H1 (cell line): Measurements from ENCODE around the gene FAM161A. TPM values are rescaled to one million over a fixed set of nuclear protein-coding genes. Genes with fewer than 3 reads are reported as not detected.

Experiments used
- CTCF ChIA-PET: fragments of 300-600 bp; sonication (Branson Sonifier 250); formaldehyde crosslinking; loops from one replicate; lab custom pipeline; 2021; ENCODE audit not compliant: partially characterized antibody; lab: Charles Lee
- POLR2A ChIA-PET: fragments of 300-600 bp; sonication (Branson Sonifier 250); formaldehyde crosslinking; loops from one replicate; lab custom pipeline; 2021; ENCODE audit warnings: inconsistent platforms; ENCODE audit not compliant: partially characterized antibody; lab: Charles Lee
- DNase-seq, 2 experiments: peaks; one replicate each; pipeline versions ENCODE4 v3.0.0 to v3.0.0-alpha.2; 2010 to 2022; ENCODE audit warnings: low spot score in 2 of 2, low read depth in 1 of 2, mixed read lengths in 1 of 2
- FAIRE-seq: peaks from 2 replicates; lab custom pipeline; 2011; peaks lifted over from hg19 to GRCh38; lab: Jason Lieb, UNC
- H2AFZ ChIP-seq: 2 replicates; pipeline ENCODE4 v1.8.1; 2012; ENCODE audit warnings: low read length, inconsistent platforms
- H2AK5ac ChIP-seq: 2 replicates; pipeline ENCODE4 v1.6.1; 2013; ENCODE audit warnings: low read depth, low read length
- H2BK120ac ChIP-seq: replicated peaks from 2 replicates; pipeline ENCODE3; 2013; ENCODE audit warnings: low read depth, low read length, inconsistent platforms
- H2BK12ac ChIP-seq: 2 replicates; pipeline ENCODE4 v1.6.1; 2013; ENCODE audit warnings: low read depth, low read length
- H2BK15ac ChIP-seq: 2 replicates; pipeline ENCODE4 v1.6.1; 2013; ENCODE audit warnings: low read length
- H2BK20ac ChIP-seq: 2 replicates; pipeline ENCODE4 v1.6.1; 2013; ENCODE audit warnings: low read length
- H2BK5ac ChIP-seq: 2 replicates; pipeline ENCODE4 v1.6.1; 2013; ENCODE audit warnings: low read depth, low read length
- H3K14ac ChIP-seq: 2 replicates; pipeline ENCODE4 v1.6.1; 2013; ENCODE audit warnings: inconsistent platforms; ENCODE audit not compliant: insufficient read length
- H3K18ac ChIP-seq: 2 replicates; pipeline ENCODE4 v1.6.1; 2013; ENCODE audit warnings: low read length; ENCODE audit errors: extremely low read depth
- H3K23ac ChIP-seq: 2 replicates; pipeline ENCODE4 v1.6.1; 2013; ENCODE audit warnings: inconsistent platforms; ENCODE audit not compliant: insufficient read length
- H3K23me2 ChIP-seq: 2 replicates; pipeline ENCODE4 v1.6.1; 2013; ENCODE audit warnings: low read depth, low read length
- H3K27ac ChIP-seq: 2 replicates; pipeline ENCODE4 v1.6.1; 2011; ENCODE audit warnings: low read depth, low read length, inconsistent platforms
- H3K27me3 ChIP-seq, 4 experiments: replicated peaks in 1 of 4; 1 replicate in 1 of 4; 2 replicates in 3 of 4; pipeline versions ENCODE4 v1.6.1 to v1.8.1; 2011 to 2013; ENCODE audit warnings: low read length in 3 of 4, mild to moderate bottlenecking in 3 of 4, inconsistent platforms in 2 of 4, mixed read lengths in 2 of 4, moderate library complexity in 1 of 4; ENCODE audit not compliant: control insufficient read depth in 3 of 4, insufficient read depth in 3 of 4; ENCODE audit errors: extremely low read depth in 1 of 4
- H3K36me3 ChIP-seq, 4 experiments: 2 replicates each; pipeline versions ENCODE4 v1.6.1 to v1.8.1; 2011 to 2013; ENCODE audit warnings: mild to moderate bottlenecking in 4 of 4, low read length in 3 of 4, moderate library complexity in 2 of 4, control low read depth in 1 of 4, inconsistent platforms in 1 of 4; ENCODE audit not compliant: insufficient read depth in 4 of 4, control insufficient read depth in 2 of 4
- H3K4ac ChIP-seq: replicated peaks from 2 replicates; pipeline ENCODE3; 2013; ENCODE audit warnings: low read length, low read depth, mixed read lengths, inconsistent platforms; ENCODE audit not compliant: insufficient read length
- H3K4me1 ChIP-seq, 4 experiments: replicated peaks in 1 of 4; 1 replicate in 1 of 4; 2 replicates in 3 of 4; pipeline versions ENCODE4 v1.6.1 to v1.8.1; 2011 to 2013; ENCODE audit warnings: low read length in 3 of 4, inconsistent platforms in 2 of 4, mixed read lengths in 1 of 4; ENCODE audit not compliant: insufficient read depth in 4 of 4, control insufficient read depth in 3 of 4
- H3K4me2 ChIP-seq, 2 experiments: 2 replicates each; pipeline versions ENCODE4 v1.6.1 to v1.8.1; 2011 to 2013; ENCODE audit warnings: low read depth in 2 of 2, low read length in 2 of 2, control low read depth in 1 of 2, inconsistent platforms in 1 of 2, mild to moderate bottlenecking in 1 of 2; ENCODE audit not compliant: insufficient read depth in 1 of 2
- H3K4me3 ChIP-seq, 4 experiments: fragments of 200-600, 300-600 bp in 1 of 4; sonication (generic), shearing (Covaris generic), sonication (Bioruptor Twin) in 1 of 4; 2 replicates each; pipeline versions ENCODE4 v1.5.1 to v1.8.1; 2011 to 2016; ENCODE audit warnings: low read length in 4 of 4, low read depth in 3 of 4, control low read depth in 2 of 4, inconsistent platforms in 2 of 4, mild to moderate bottlenecking in 2 of 4, mixed read lengths in 1 of 4, moderate library complexity in 1 of 4; ENCODE audit not compliant: insufficient read depth in 2 of 4; ENCODE audit errors: extremely low read depth in 1 of 4
- H3K56ac ChIP-seq: replicated peaks from 2 replicates; pipeline ENCODE3; 2013; ENCODE audit warnings: low read depth, mild to moderate bottlenecking, mixed read lengths, low read length, inconsistent platforms; ENCODE audit not compliant: insufficient read length
- H3K79me1 ChIP-seq: 2 replicates; pipeline ENCODE4 v1.6.1; 2013; ENCODE audit warnings: low read depth, low read length, control low read depth
- H3K79me2 ChIP-seq, 2 experiments: 2 replicates each; pipeline versions ENCODE4 v1.6.1 to v1.8.1; 2012 to 2013; ENCODE audit warnings: low read length in 2 of 2, mild to moderate bottlenecking in 2 of 2, inconsistent platforms in 1 of 2; ENCODE audit not compliant: insufficient read depth in 2 of 2, control insufficient read depth in 1 of 2
- H3K9ac ChIP-seq, 4 experiments: replicated peaks in 1 of 4; 1 replicate in 1 of 4; 2 replicates in 3 of 4; pipeline versions ENCODE4 v1.6.1 to v1.8.1; 2011 to 2013; ENCODE audit warnings: low read depth in 3 of 4, low read length in 3 of 4, control low read depth in 2 of 4, mild to moderate bottlenecking in 2 of 4, moderate library complexity in 2 of 4, inconsistent platforms in 1 of 4; ENCODE audit errors: extremely low read depth in 1 of 4
- H3K9me3 ChIP-seq, 2 experiments: 2 replicates each; pipeline versions ENCODE4 v1.6.1 to v1.8.1; 2012 to 2013; ENCODE audit warnings: mild to moderate bottlenecking in 2 of 2, moderate library complexity in 2 of 2, control low read depth in 1 of 2, inconsistent platforms in 1 of 2, low read depth in 1 of 2, low read length in 1 of 2, mixed read lengths in 1 of 2; ENCODE audit not compliant: insufficient read depth in 2 of 2
- H4K20me1 ChIP-seq, 2 experiments: replicated peaks in 1 of 2; 2 replicates each; pipeline versions ENCODE3 to v1.8.1; 2011 to 2013; ENCODE audit warnings: inconsistent platforms in 2 of 2, low read length in 2 of 2, mild to moderate bottlenecking in 1 of 2; ENCODE audit not compliant: insufficient read depth in 2 of 2, control insufficient read depth in 1 of 2
- H4K5ac ChIP-seq: 2 replicates; pipeline ENCODE4 v1.6.1; 2013; ENCODE audit warnings: low read length, low read depth, mixed read lengths, inconsistent platforms; ENCODE audit not compliant: insufficient read length
- H4K8ac ChIP-seq: 2 replicates; pipeline ENCODE4 v1.8.0; 2013; ENCODE audit warnings: mild to moderate bottlenecking, moderate library complexity, low read length, inconsistent platforms; ENCODE audit not compliant: insufficient read depth; ENCODE audit errors: extremely low read depth
- H4K91ac ChIP-seq: replicated peaks from 2 replicates; pipeline ENCODE3; 2013; ENCODE audit warnings: low read length, mixed read lengths, inconsistent platforms; ENCODE audit not compliant: insufficient read length
- BCL11A ChIP-seq, 2 experiments: IDR thresholded peaks; one replicate each; pipeline ENCODE4 v1.6.1; 2011; ENCODE audit warnings: low read depth in 2 of 2, low read length in 2 of 2, mild to moderate bottlenecking in 2 of 2
- CBX5 ChIP-seq: fragments of 300-800, 300-1000 bp; sonication (generic); IDR thresholded peaks from 2 replicates; pipeline ENCODE4 v1.7.1; 2016; ENCODE audit warnings: antibody characterized with exemption, low read length, low read depth
- CBX8 ChIP-seq: fragments of 300-800, 300-1000 bp; sonication (generic); IDR thresholded peaks from 2 replicates; pipeline ENCODE4 v1.7.1; 2016; ENCODE audit warnings: low read depth, low read length, borderline replicate concordance
- CHD1 ChIP-seq: IDR thresholded peaks from 2 replicates; pipeline ENCODE4 v1.6.1; 2012; ENCODE audit warnings: low read depth, low read length, improper control_type of control experiment
- CHD2 ChIP-seq: IDR thresholded peaks from 2 replicates; pipeline ENCODE4 v1.6.1; 2012; ENCODE audit warnings: low read length, improper control_type of control experiment
- HDAC6 ChIP-seq: IDR thresholded peaks from one replicate; pipeline ENCODE4 v1.7.1; 2012; ENCODE audit warnings: low read depth, mild to moderate bottlenecking, inconsistent platforms, low read length, moderate library complexity
- MAFK ChIP-seq: IDR thresholded peaks from 2 replicates; pipeline ENCODE4 v1.6.1; 2012; ENCODE audit warnings: low read depth, mild to moderate bottlenecking, improper control_type of control experiment, low read length
- RAD21 ChIP-seq, 2 experiments: IDR thresholded peaks in 1 of 2; conservative IDR thresholded peaks in 1 of 2; 2 replicates each; pipeline ENCODE4 v1.6.1; 2011; ENCODE audit warnings: low read depth in 2 of 2, low read length in 2 of 2, improper control_type of control experiment in 1 of 2, inconsistent platforms in 1 of 2, mild to moderate bottlenecking in 1 of 2, moderate library complexity in 1 of 2
- SIN3A ChIP-seq, 2 experiments: IDR thresholded peaks in 1 of 2; conservative IDR thresholded peaks in 1 of 2; 2 replicates each; pipeline ENCODE4 v1.6.1; 2011 to 2012; ENCODE audit warnings: low read length in 2 of 2, improper control_type of control experiment in 1 of 2, low read depth in 1 of 2, mild to moderate bottlenecking in 1 of 2
- SP1 ChIP-seq: IDR thresholded peaks from 2 replicates; pipeline ENCODE4 v1.6.1; 2011; ENCODE audit warnings: low read depth, low read length
- SRF ChIP-seq: IDR thresholded peaks from 2 replicates; pipeline ENCODE4 v1.6.1; 2011; ENCODE audit warnings: mild to moderate bottlenecking, low read depth, low read length, moderate library complexity
- SUZ12 ChIP-seq: fragments of 200-600 bp; sonication (generic); IDR thresholded peaks from 2 replicates; pipeline ENCODE4 v1.6.1; 2012; ENCODE audit warnings: mild to moderate bottlenecking, inconsistent platforms, low read length, moderate library complexity, mixed read lengths
- WGBS, 2 experiments: shearing (Covaris generic) in 1 of 2; methylation state at CpG; one replicate each; pipeline versions ENCODE4 v1.1.6 to v1.1.7; 2013 to 2015; ENCODE audit warnings: low lambda C conversion rate in 2 of 2, mixed read lengths in 2 of 2, inconsistent platforms in 1 of 2, low coverage in 1 of 2, missing lambda C conversion rate in 1 of 2; ENCODE audit not compliant: insufficient replicate concordance in 2 of 2, insufficient coverage in 1 of 2, insufficient read length in 1 of 2; ENCODE audit errors: extremely low coverage in 1 of 2, missing lambda C conversion rate in 1 of 2; 5-methylcytosine and 5-hydroxymethylcytosine counted together
- polyA plus RNA-seq, 7 experiments: library from polyadenylated mRNA; depleted of rRNA in 3 of 7; stranded (reverse) in 5 of 7; unstranded in 2 of 7; fragments of >200 nt in 5 of 7; fragments of 200-250 nt in 2 of 7; gene quantifications; 1 replicate in 5 of 7; 2 replicates in 1 of 7; 4 replicates in 1 of 7; pipeline versions ENCODE4 v1.2.1 to v1.2.3, GENCODE V29; 2011 to 2013; ENCODE audit warnings: missing spikeins in 2 of 7, mixed read lengths in 2 of 7
- total RNA-seq: library from RNA; stranded (reverse); fragmentation: NEBNext Ultra II Directional; extraction: Animal tissue kit (Norgen Biotek cat#: 25700); gene quantifications from 2 replicates; pipeline ENCODE4 v1.2.1, GENCODE V29; 2021
- TF ChIP-seq, protein P1 (sequence below): IDR thresholded peaks from 2 replicates; pipeline ENCODE4 v1.6.1; 2012; ENCODE audit warnings: inconsistent platforms

Gene FAM161A
- total and polyA plus RNA-seq, 2 of the 8 experiments (the other 6 are each of a cell fraction or from before 2014, with no cell fraction given) = 1.6 to 9.7 TPM

DNA sequence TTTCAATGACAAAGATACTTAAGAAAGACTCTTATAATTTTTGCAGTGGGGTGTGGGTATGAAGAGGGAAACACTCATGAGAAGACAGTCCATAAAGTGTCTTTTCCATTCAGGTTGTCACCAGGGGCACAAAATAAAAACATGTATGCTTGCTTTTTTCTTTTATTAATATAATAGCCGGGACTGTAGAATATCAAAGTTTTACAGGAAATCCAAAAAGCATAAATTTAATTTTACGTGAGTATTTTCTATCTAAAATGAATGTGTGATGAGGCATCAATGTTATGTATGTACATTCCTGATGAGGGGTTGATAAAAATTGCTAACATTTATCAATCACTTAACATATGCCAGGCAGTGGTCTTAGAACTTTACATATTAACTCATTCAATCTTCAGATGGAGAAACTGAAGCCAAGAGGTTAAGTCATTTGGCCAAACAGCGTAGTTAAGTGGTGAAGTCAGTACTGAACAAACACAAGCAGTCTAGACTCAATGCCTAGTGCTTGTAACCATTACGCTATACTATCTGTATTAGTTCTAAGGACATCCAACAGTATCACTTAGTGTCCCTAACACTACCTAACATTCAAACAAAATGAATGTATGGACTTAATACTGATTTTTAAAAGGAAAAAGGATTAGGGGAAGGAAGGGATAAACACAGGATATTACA, 23.8 kb upstream of the FAM161A start:
- FAIRE-seq (no peak), DNase-seq (no peak)
- no peak overlapping the region for H2BK20ac ChIP-seq
- peaks cover 1 to 2% of the 10 kb centered on the region in 2 experiments for H4K20me1 ChIP-seq
- no peak overlapping the region for H3K14ac ChIP-seq
- H3K79me1 ChIP-seq = no peaks in the 10 kb centered on the region
- H3K56ac ChIP-seq = no peak overlapping the region
- H4K5ac ChIP-seq = no peak overlapping the region
- H4K91ac ChIP-seq = no peak overlapping the region
- no peak overlapping the region for H2AK5ac ChIP-seq
- H3K9ac ChIP-seq = no peak overlapping the region
- H2BK15ac ChIP-seq = no peak overlapping the region
- no peak overlapping the region for H3K4me3 ChIP-seq
- no peak overlapping the region for H4K8ac ChIP-seq
- WGBS, 2 experiments = 90% methylated on average over 4 of the region's 4 CpGs; no CpG with 5 or more reads in 1 of the 2 experiments
- no peak overlapping the region for H3K18ac ChIP-seq
- H3K27ac ChIP-seq = no peak overlapping the region
- no peak overlapping the region for H2BK5ac ChIP-seq
- no peaks in the 10 kb centered on the region for H3K9me3 ChIP-seq
- no peak overlapping the region for H3K4ac ChIP-seq
- H2BK12ac ChIP-seq = no peak overlapping the region
- H2AFZ ChIP-seq = no peak overlapping the region
- ChIA-PET POLR2A (interaction anchor here (0.7 to 2.1 kb wide), 7 partner anchors 8 to 388 kb away, joined by 3 to 6 read pairs (median 4); no protein-coding TSS in a partner anchor), CTCF (no interaction called here)
- H3K4me2 ChIP-seq = no peak overlapping the region
- H3K23ac ChIP-seq = no peak overlapping the region
- H3K36me3 ChIP-seq = peaks cover 31 to 99% (median 74%) of the 10 kb centered on the region in 4 experiments
- no peak overlapping the region for H2BK120ac ChIP-seq
- no peaks in the 10 kb centered on the region for H3K23me2 ChIP-seq
- H3K79me2 ChIP-seq = peaks cover 0 to 4% of the 10 kb centered on the region in 2 experiments; a peak in 1 of 4 replicates
- H3K4me1 ChIP-seq = no peaks in the 10 kb centered on the region
- H3K27me3 ChIP-seq = no peaks in the 10 kb centered on the region
- TF ChIP-seq SP1 (no peak), HDAC6 (no peak), CHD1 (no peak), SRF (no peak), SIN3A (conservative IDR thresholded peaks at IDR 0.05 in 1 of 2, IDR thresholded peaks at IDR 0.05 in 1 of 2; ENCODE audit: low read depth in 1 of 2, low read length in 2 of 2) (no peak), MAFK (no peak), BCL11A (IDR thresholded peaks at IDR 0.05; ENCODE audit: low read depth in 2 of 2, low read length in 2 of 2) (no peak), CHD2 (no peak), RAD21 (IDR thresholded peaks at IDR 0.05 in 1 of 2, conservative IDR thresholded peaks at IDR 0.05 in 1 of 2; ENCODE audit: low read depth in 2 of 2, low read length in 2 of 2) (no peak), SUZ12 (no peak), CBX5 (no peak), CBX8 (no peak)
- TF ChIP-seq, protein P1, sequence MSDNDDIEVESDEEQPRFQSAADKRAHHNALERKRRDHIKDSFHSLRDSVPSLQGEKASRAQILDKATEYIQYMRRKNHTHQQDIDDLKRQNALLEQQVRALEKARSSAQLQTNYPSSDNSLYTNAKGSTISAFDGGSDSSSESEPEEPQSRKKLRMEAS = no peak
